GM18870 (cell line): ENCODE results near the gene LSAMP.
"Not testable (repeated sequence)": the region's sequence is repeated elsewhere in the genome, so short reads cannot be mapped to it uniquely, and the experiment has no call there.

Experiments
- ATAC-seq: cut with Tn5 transposase; IDR thresholded peaks from one replicate; pipeline ENCODE4 v1.9.1; 2021; ENCODE audit warnings: moderate library complexity; ENCODE audit not compliant: unreplicated experiment

Gene LSAMP

DNA sequence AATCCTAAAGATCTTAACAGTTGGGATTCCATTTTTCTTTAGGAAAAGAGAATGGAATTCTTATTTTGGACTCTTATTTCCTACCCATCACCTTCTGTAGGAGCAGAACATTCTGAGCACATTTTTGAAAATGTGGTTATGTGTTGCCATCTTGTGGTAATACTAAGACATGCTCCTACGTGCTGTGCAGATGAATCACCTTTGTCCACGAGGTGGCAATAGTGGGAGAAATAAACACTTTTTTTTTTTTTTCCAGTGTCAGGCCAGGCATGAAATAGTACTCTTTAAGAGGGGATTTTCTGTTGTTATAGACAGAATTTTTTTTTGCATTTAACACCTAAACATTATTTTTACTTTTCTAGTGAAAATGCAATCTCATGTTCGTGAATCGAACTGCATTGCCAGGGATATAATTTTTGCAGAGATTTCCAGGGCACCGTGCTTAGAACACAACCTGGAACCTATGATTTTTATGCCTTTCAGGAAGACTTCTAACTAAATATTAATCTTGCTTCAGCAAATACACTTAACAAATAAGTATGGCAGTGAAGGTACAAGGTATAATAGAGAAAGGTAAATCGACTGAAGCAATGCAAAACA is 625.4 kb downstream of the LSAMP start:
- ATAC-seq = peak; percentile 96

DNA sequence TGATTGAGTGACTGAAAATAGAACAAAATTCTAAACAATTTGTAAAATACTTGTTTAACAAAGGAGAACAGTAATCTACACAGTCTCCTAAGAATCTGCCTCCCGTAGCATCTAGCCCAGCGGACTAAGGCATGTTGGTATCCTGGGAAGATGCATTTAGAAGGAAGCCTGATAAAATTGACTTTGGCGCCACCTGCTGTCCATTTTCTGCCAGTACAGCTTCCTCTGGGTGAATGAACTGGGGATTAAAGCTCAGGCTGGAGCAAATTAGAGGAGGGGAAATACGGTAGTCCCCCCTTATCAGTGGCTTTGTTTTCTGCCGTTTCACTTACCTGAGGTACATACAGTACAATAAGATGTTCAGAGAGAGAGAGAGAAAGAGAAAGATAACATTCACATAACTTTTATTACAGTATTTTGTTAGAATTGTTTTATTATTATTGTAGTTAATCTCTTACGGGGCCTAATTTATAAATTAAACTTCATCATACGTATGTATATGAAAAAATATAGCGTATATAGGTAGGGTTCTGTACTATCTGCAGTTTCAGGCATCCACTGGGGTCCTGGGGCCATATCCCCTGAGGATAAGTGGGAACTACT is 630.4 kb downstream of the LSAMP start:
- ATAC-seq = peak; percentile 39

DNA sequence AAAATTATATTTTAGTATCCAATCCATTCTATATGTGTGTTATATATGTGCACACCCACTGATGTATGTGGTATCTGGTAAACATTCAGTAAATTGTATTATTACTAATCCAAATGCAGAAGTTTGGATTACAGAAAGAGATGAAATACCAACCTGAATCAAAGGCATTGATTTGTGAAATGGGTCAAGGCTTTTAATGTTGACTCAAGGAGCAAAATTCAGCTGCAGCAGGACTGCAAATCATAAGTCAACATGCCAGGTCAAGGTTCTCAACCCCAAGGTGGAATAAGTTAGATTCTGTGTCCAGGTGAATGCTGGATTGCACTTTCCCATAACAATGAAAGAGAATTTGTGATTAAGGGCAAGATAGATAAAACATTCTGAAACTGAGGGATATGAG is 631.3 kb downstream of the LSAMP start:
- no peak for ATAC-seq

DNA sequence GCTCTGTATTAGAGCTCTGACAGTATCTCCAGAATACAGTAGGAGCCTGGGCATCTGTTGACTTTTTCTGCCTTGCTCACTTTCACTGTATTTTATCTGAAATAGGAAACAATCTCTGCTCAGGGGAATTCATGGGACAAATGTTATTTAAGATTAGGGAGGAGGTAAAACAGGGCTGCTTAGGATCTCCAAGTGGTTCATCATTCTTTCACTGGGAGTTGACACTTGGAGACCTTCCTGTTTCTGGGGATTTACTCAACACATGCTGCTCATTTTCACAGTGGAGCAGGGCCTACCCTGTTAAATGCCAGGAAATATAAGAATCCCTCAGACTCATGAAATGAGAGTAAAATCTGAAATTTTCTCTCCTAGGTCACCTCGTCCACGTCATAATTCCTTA is 636.5 kb downstream of the LSAMP start:
- no peak for ATAC-seq

DNA sequence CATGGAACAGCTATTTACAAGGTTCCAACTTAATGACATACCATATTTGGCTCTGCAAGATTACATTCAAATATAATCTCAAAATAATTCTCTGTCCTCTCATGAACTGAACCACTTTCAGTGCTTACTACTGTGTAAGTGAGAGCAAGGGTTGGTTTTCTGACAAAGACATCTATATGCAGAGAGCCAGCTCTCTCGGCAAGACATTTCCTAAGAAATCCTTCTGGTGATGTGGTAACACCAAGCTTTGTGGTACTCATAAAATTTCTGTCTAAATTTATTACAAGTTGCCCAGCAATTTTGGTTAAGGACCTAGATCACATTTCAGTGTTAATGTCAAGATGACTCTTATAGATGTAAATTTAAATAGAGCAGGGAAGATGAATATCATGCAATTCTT is 637.0 kb downstream of the LSAMP start:
- ATAC-seq = no peak

DNA sequence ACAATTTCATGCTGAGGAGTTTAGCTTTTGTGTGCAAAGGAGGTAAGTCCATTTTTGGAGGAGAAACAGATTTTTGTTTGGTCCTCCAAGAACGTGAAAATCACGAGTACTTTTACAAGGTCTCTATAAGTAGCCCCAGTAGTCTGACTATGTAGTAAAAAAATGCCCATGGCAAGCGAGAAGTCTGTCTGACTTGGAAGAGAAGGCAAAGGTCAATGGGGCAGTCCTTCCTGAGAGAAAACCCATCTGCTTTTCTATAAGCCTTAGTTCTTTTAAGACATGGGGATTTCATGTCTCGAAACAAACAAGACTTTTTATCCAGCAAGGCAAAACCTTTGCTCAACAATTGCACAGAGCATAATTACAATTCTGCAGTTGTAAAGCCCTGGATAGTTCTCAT is 638.8 kb downstream of the LSAMP start:
- ATAC-seq = no peak

DNA sequence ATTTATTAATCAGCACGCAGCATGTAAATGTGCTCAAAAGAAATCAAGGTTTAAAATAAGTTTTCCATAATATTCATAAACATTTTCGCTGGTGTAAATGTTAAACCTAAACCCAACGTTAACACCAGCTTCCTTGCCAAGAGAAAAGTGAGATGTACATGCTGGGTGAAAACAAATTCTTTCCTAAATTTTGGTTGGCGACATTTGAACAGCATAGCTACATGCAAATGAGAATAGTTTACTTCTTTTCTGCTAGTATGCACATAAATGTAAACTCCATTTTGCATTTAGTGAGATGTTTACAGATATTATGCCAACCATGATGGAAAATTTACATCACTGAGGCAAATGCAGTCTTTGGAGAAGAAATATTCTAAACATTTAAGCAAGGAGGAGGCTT is 639.8 kb downstream of the LSAMP start:
- ATAC-seq = no peak

DNA sequence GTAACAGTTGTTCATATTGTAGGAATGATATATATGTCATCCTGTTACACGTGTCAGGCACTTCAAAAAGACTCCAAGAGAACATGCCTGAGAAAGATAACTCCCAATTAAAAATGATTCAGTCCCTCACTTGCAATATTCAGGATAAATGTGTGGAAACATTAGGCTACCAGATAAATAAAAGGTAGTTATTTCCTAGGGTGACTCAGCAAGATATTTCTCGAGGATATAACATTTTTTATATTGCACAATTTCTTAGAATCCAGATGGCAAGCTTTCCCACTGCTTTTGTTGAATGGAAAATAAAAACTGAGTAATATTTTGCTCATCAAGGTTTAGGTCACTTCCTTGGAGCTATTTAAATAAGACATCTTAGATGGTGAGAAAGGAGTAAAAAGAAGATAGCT is 640.6 kb downstream of the LSAMP start:
- no peak for ATAC-seq

DNA sequence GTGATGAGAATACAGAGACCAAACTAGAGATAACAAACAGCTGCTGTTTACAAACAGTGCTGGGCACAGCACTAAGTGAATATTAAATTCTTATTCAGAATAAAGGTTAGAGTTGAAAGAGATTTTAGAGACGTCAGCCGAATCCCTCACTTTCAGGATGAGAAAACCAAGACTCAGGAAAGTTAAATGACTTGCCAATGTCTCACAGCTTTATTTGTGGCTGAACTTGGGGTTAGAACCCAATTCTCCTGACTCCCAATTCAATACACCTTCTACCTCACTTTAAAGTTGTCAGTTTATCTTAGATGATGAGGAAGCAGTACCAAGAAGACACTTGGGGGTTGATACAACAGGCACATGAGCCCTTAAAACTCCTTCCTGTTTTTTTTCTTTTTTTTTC is 641.1 kb downstream of the LSAMP start:
- ATAC-seq = no peak

DNA sequence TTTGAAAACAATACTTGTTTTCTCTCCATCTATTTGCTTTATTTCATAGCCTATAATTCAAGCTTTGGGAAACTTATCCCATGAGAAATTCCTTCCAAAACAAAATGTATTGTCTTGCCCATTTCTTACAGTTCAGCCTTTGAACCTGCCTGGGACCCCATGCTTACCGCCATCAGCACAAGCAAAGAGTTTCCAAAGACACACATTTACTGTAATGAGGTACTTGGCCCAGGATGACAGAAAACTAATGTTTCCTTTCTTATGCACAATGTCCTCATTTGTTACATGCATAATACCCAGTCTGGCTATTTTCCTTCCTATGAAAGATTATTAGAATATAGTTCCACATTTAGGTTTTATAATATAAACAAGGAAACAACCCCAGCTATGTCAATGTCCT is 641.6 kb downstream of the LSAMP start:
- ATAC-seq = no peak

DNA sequence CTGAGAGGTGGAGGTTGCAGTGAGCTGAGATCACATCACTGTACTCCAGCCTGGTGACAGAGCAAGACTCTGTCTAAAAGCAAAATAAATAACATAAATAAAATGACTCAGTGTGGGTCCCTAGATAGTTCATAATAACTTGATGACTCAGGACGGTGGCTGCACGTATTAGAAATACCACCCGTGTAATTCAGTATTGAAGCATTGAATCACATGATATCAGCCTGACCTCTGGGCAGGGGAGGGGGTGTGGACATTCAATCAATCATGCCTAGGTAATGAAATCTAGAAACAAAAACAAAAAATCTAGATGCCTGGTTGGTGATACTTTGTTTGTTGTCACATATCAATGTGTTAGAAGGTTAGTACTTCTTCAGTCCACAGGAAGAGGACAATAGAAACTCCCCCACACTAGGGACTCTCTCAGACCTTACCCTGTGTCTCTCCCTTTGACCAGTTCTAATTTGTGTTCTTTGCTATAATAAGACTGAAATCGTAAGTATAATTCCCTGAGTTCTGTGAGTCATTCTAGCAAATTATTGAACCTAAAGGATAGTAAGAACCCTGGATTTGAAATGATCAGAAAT is 644.7 kb downstream of the LSAMP start:
- ATAC-seq = no peak

DNA sequence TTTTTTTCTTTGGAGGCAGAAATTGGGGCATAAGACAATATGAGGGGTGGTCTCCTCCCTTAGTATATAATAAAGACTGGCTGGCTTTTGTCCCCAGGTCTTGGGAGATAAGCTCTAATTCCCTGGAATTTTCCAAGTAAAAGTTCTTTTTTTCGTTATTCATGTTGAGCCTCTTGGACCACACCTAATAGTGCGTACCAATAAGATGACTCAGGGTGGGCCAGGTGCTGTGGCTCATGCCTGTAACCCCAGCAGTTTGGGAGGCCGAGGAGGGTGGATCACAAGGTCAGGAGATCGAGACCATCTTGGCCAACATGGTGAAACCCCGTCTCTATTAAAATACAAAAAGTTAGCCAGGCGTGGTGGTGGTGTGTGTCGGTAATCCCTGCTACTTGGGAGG is 645.2 kb downstream of the LSAMP start:
- not testable (repeated sequence) for ATAC-seq

DNA sequence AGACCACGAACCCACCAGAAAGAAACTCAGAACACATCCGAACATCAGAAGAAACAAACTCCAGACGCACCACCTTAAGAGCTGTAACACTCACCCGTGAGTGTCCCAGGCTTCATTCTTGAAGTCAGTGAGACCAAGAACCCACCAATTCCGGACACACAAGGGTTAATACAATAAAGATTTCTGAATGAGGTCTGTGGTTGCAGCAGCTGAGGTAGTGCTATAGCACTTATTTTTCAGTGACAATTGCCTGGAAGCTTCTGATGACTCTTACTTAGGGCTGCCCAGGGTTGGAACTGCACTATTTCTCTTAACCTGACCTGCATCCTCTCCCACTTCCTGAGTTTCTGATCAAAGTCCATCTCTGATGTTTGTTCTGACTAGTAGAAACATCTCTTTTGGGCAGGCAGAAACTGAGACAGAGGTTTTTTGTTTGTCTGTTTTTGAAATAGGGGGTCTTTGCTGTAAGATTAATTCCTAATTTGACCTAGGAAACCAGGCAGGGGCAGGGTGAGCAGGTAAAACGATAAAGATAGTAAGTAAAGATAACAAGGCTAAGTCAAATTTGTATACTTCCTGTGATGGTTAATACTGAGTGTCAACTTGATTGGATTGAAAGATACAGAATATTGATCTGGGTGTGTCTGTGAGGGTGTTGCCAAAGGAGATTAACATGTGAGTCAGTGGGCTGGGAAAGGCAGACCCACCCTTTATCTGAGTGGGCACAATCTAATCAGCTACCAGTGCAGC is 652.9 kb downstream of the LSAMP start:
- peak; percentile 95 for ATAC-seq

DNA sequence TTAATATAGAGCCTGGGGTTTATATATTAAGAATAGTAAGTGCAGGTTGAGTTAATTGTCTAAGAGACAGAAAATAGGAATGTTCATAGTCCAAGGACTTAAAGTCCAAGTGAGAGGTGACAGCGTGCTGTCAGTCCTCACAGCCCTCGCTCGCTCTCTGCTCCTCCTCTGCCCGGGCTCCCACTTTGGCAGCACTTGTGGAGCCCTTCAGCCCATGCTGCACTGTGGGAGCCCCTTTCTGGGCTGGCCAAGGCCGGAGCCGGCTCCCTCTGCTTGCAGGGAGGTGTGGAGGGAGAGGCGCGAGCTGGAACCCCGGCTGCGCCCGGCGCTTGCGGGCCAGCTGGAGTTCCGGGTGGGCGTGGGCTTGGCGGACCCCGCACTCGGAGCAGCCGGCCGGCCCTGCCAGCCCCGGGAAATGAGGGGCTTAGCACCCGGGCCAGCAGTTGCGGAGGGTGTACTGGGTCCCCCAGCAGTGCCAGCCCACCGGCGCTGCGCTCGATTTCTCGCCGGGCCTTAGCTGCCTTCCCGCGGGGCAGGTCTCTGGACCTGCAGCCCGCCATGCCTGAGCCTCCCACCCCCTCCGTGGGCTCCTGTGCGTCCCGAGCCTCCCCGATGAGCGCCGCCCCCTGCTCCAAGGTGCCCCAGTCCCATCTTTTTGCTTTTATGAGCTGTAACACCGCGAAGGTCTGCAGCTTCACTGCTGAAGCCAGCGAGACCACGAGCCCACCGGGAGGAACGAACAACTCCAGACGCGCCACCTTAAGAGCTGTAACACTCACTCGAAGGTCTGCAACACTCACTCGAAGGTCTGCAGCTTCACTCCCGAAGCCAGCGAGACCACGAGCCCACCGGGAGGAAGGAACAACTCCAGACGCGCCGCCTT is 653.8 kb downstream of the LSAMP start:
- ATAC-seq = not testable (repeated sequence)

DNA sequence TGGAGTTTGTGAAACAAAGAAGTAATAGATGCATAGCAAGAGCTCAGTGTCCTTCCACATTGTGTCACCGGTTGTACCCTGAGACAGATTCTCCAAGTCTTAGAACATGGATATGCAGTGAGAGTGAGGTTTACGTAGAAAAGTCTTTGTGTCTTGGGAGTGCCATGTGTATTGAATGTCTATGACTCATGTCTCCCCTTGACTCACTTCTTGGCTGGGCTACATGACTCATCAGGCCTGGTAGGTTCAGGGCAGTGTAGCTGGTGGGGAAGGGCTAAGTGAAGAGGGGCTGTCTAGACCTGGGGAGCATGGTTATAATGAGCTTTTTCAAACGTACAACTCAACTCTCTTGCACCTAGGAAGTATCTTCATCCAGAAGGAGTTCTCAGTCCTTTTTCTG is 654.5 kb downstream of the LSAMP start:
- ATAC-seq = no peak

DNA sequence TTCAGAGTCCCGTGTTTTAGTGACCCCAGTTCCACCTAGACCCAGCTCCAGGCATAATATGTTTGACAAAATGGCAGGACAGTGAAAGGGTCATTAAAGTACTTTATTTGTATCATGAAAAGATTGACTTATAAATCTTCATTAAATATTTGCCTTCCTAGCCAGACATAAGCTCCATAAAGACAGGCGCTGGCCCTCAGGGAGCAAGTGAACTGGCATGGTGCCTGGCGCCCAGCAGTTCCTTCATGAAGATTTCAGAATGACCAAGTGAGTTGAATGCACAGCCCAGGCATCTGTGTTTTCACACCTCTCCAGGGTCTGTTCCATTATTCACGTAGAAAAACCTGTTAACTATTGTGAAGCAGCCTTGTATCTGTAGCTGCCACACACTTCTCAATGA is 655.8 kb downstream of the LSAMP start:
- no peak for ATAC-seq

DNA sequence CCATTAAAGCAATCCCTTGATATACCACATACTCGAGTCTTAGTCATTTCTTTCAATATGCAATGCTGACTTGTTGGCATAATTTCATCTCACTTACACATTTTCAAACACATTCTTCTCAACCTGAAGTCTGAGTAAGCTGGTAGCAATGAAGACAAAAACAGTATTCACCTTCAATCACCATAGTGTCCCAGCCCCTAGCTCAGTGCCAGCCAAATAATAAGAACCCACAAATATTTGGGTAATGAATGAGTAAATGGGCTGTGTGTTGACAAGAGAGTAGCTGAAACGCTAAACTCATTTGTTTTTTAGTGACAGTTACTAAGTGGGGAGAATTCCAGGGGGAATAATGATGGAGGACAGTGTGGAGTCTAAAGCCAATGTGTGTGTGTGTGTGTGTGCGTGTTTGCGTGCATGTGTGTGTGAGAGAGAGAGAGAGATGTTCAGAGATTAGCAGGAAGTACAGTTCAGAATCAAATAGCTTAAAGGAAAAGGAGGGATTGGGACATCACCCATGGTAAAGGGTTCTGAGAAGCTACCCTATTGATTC is 656.3 kb downstream of the LSAMP start:
- no peak for ATAC-seq

DNA sequence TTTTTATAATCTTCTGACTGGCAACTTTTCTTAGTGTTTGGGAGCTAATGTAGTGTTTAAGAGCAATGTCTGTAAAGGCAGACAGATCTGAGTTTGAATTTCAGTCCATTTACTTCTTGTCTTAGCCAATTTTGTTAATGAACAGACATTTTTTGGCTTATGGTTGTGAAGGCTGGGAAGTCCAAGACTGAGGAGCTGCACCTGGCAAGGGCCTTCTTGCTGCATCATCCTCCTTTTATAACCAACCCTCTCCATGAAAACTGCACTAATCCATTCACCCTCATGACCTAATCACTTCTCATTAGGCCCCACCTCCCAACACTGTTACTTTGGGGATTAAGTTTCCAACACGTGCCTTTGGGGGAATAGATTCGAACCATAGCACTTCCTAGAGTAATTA is 657.5 kb downstream of the LSAMP start:
- no peak for ATAC-seq

DNA sequence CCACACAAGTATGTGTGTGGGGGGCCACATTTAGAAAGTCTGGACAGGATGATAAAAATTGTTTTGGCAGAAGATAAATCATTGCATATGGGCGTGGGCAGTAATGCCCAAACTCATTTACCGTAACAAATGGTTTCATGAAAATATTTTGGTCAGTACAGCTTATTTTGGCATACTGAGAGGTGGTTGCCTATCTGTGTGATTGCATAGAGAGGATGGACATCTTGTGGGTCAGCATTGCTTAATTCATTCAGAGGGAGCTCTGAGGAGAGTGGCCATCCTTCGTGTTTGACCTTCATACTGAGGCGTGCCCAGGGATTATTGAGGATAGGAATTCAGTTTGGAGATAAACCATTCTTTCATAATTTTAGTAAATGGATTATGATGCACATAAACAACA is 659.5 kb downstream of the LSAMP start:
- no peak for ATAC-seq

DNA sequence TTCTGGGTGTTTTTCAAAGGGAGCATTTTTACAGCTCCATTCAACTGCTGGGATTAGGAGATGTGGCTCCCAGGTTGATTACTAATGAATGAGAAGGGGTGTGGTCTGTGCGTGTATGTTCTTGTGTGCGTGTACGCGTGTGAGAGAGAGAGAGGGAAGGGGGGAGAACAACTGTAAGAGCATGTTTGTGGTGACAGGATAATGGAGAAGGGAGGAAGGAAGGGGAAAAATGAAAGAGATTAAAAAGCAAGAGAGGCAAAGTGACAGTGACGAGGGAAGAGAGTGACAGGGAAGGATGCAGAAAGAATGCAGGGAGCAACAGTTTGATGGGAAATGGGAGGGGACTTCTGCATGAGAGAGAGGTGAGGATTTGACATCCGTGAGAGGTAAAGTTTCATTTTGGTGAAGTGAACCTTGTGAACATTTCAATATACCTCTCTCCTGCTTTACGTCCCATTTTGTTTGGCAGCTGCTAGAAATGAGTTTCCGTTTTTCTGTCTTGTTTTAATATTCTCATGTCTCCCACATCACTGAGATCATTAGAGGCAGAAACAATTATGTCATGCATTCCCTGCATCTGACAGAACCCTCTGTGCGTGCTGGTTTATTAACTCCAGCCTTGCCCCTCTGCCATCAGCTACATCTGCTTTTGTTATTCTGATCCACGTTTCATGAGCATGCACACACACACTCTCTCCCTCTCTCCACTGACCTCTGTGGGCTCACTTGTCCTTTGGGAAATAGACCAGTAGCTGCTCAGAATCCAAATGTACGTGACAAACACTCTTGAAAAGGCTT is 660.3 kb downstream of the LSAMP start:
- no peak for ATAC-seq
